Measurements from ENCODE around the gene TNIK.

TNIK gene

GRCh38 chr3:171116824-171117395, 343.3 kb downstream of the TNIK start:
- no peaks in the 10 kb centered on the region for H4K20me1 ChIP-seq (ENCODE audit: insufficient read depth, low read length, poor library complexity, severe bottlenecking)
- no peaks in the 10 kb centered on the region for H3K27me3 ChIP-seq (ENCODE audit: insufficient read depth, low read length, poor library complexity, severe bottlenecking)
- no peaks in the 10 kb centered on the region for H3K79me2 ChIP-seq (ENCODE audit: insufficient read depth, low read length)
- H3F3A ChIP-seq (ENCODE audit: low read depth): no peaks in the 10 kb centered on the region
- no peak overlapping the region for H2AFZ ChIP-seq (ENCODE audit: low read length)
- H3K9me3 ChIP-seq (ENCODE audit: insufficient read depth, low read depth, low read length): no peaks in the 10 kb centered on the region
- H3K9me2 ChIP-seq (replicated peaks; ENCODE audit: low read depth, low read length): no peaks in the 10 kb centered on the region
- H3K4me3 ChIP-seq (ENCODE audit: low read length, poor library complexity, severe bottlenecking): no peak overlapping the region
- no peaks in the 10 kb centered on the region for H3K4me1 ChIP-seq (ENCODE audit: insufficient read depth, low read length, poor library complexity, severe bottlenecking)
- TF ChIP-seq, protein P1, sequence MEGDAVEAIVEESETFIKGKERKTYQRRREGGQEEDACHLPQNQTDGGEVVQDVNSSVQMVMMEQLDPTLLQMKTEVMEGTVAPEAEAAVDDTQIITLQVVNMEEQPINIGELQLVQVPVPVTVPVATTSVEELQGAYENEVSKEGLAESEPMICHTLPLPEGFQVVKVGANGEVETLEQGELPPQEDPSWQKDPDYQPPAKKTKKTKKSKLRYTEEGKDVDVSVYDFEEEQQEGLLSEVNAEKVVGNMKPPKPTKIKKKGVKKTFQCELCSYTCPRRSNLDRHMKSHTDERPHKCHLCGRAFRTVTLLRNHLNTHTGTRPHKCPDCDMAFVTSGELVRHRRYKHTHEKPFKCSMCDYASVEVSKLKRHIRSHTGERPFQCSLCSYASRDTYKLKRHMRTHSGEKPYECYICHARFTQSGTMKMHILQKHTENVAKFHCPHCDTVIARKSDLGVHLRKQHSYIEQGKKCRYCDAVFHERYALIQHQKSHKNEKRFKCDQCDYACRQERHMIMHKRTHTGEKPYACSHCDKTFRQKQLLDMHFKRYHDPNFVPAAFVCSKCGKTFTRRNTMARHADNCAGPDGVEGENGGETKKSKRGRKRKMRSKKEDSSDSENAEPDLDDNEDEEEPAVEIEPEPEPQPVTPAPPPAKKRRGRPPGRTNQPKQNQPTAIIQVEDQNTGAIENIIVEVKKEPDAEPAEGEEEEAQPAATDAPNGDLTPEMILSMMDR (conservative IDR thresholded peaks at IDR 0.05; ENCODE audit: low read length): no peak
- no peak for TF ChIP-seq EZH2phosphoT487 (IDR thresholded peaks at IDR 0.05; ENCODE audit: borderline replicate concordance)
- no peak overlapping the region for H3K9ac ChIP-seq (ENCODE audit: low read depth, low read length, poor library complexity, severe bottlenecking)
- H3K36me3 ChIP-seq (ENCODE audit: insufficient read depth, low read length): peaks cover 45% of the 10 kb centered on the region; the same call in 1 of the 2 replicates
- H3K4me2 ChIP-seq (ENCODE audit: low read depth, low read length, poor library complexity, severe bottlenecking): no peak overlapping the region

DNA sequence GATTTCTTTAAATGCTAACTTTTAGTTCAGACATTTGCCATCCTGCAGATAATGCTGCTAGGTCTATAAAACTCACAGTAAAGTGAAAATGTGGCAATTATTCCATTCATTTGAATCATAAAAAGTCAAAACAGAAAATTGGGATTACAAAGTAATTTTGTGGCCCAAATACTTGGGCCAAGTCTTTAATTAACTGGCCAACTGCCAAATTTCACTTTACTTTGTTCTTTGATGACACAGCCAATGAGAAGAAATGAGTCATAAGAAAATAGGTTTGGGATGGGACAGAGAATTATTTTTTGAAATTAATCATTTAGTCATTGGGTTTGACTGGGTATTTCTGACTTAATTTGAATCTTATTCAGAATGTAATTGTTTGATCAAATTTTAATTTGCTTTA, 343.8 kb downstream of the TNIK start:
- Histone ChIP-seq H3K9me2 (replicated peaks; ENCODE audit: low read depth, low read length) (no peaks in the 10 kb centered on the region), H3K4me3 (ENCODE audit: low read length, poor library complexity, severe bottlenecking) (no peak overlapping the region), H3K27me3 (ENCODE audit: insufficient read depth, low read length, poor library complexity, severe bottlenecking) (no peaks in the 10 kb centered on the region), H3K79me2 (ENCODE audit: insufficient read depth, low read length) (no peaks in the 10 kb centered on the region), H3F3A (ENCODE audit: low read depth) (no peaks in the 10 kb centered on the region), H3K36me3 (ENCODE audit: insufficient read depth, low read length) (peaks cover 45% of the 10 kb centered on the region; the same call in 1 of the 2 replicates), H3K9me3 (ENCODE audit: insufficient read depth, low read depth, low read length) (no peaks in the 10 kb centered on the region), H3K4me2 (ENCODE audit: low read depth, low read length, poor library complexity, severe bottlenecking) (no peak overlapping the region), H3K9ac (ENCODE audit: low read depth, low read length, poor library complexity, severe bottlenecking) (no peak overlapping the region), H2AFZ (ENCODE audit: low read length) (no peak overlapping the region), H4K20me1 (ENCODE audit: insufficient read depth, low read length, poor library complexity, severe bottlenecking) (no peaks in the 10 kb centered on the region), H3K4me1 (ENCODE audit: insufficient read depth, low read length, poor library complexity, severe bottlenecking) (no peaks in the 10 kb centered on the region)
- no peak for TF ChIP-seq EZH2phosphoT487 (IDR thresholded peaks at IDR 0.05; ENCODE audit: borderline replicate concordance)
- TF ChIP-seq, protein P1 (conservative IDR thresholded peaks at IDR 0.05; ENCODE audit: low read length): no peak

DNA sequence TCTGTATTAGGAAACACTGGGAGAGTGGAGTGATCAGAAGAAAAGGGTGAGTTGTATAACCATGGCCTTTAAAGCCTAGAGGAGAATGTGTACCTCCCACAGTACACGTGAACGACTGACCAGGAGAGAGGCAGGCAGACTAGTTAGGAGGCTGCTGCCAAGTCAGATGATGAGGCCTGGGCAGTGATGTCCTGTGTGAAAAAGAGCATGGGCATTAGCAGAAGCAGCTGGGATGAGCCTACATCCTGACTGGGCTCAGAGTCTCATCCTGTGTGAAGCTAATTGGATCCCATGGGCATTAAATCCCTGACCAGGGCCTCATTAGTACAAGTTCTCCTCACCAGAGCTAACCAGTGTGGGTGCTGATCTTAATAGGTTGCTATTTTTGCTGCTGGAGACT, 344.5 kb downstream of the TNIK start:
- H3K4me2 ChIP-seq (ENCODE audit: low read depth, low read length, poor library complexity, severe bottlenecking): no peak overlapping the region
- no peaks in the 10 kb centered on the region for H3K9me3 ChIP-seq (ENCODE audit: insufficient read depth, low read depth, low read length)
- H4K20me1 ChIP-seq (ENCODE audit: insufficient read depth, low read length, poor library complexity, severe bottlenecking): no peaks in the 10 kb centered on the region
- no peaks in the 10 kb centered on the region for H3K79me2 ChIP-seq (ENCODE audit: insufficient read depth, low read length)
- H3K9me2 ChIP-seq (replicated peaks; ENCODE audit: low read depth, low read length): no peaks in the 10 kb centered on the region
- H3K9ac ChIP-seq (ENCODE audit: low read depth, low read length, poor library complexity, severe bottlenecking): no peak overlapping the region
- no peak for TF ChIP-seq EZH2phosphoT487 (IDR thresholded peaks at IDR 0.05; ENCODE audit: borderline replicate concordance)
- TF ChIP-seq, protein P1 (conservative IDR thresholded peaks at IDR 0.05; ENCODE audit: low read length): no peak
- no peaks in the 10 kb centered on the region for H3F3A ChIP-seq (ENCODE audit: low read depth)
- H2AFZ ChIP-seq (ENCODE audit: low read length): no peak overlapping the region
- no peak overlapping the region for H3K4me3 ChIP-seq (ENCODE audit: low read length, poor library complexity, severe bottlenecking)
- peaks cover 44% of the 10 kb centered on the region; the same call in 1 of the 2 replicates for H3K36me3 ChIP-seq (ENCODE audit: insufficient read depth, low read length)
- no peaks in the 10 kb centered on the region for H3K27me3 ChIP-seq (ENCODE audit: insufficient read depth, low read length, poor library complexity, severe bottlenecking)
- H3K4me1 ChIP-seq (ENCODE audit: insufficient read depth, low read length, poor library complexity, severe bottlenecking): no peaks in the 10 kb centered on the region

Measured in Loucy (cell line).